Neuron (in vitro differentiated cells): ENCODE data around the gene MYH15.
"Not testable (repeated sequence)": the region's sequence is repeated elsewhere in the genome, so short reads cannot be mapped to it uniquely, and the experiment has no call there.

Source experiments
- H2AFZ ChIP-seq: one replicate; pipeline ENCODE4 v1.6.1; 2013; ENCODE audit warnings: low read depth, mild to moderate bottlenecking, inconsistent platforms, low read length, moderate library complexity
- H3K27me3 ChIP-seq: one replicate; pipeline ENCODE4 v1.6.1; 2013; ENCODE audit warnings: low read length; ENCODE audit not compliant: insufficient read depth
- H3K36me3 ChIP-seq: one replicate; pipeline ENCODE4 v1.6.1; 2013; ENCODE audit warnings: low read length; ENCODE audit not compliant: insufficient read depth
- H3K4me1 ChIP-seq: one replicate; pipeline ENCODE4 v1.6.1; 2013; ENCODE audit warnings: low read length; ENCODE audit not compliant: insufficient read depth
- H3K4me3 ChIP-seq: 2 replicates; pipeline ENCODE4 v1.5.1; 2013; ENCODE audit warnings: mild to moderate bottlenecking, low read length, moderate library complexity
- H3K9me3 ChIP-seq: one replicate; pipeline ENCODE4 v1.6.1; 2013; ENCODE audit warnings: low read length

The MYH15 gene

GRCh38 chr3:108381529-108382140 lies 128.8 kb downstream of the MYH15 start:
- Histone ChIP-seq H3K9me3 (no peaks in the 10 kb centered on the region), H3K4me1 (no peaks in the 10 kb centered on the region), H3K4me3 (no peak overlapping the region), H3K36me3 (no peaks in the 10 kb centered on the region), H3K27me3 (no peaks in the 10 kb centered on the region), H2AFZ (no peak overlapping the region)

GRCh38 chr3:108380128-108380795 lies 130.1 kb downstream of the MYH15 start:
- Histone ChIP-seq H3K9me3 (no peaks in the 10 kb centered on the region), H3K4me1 (no peaks in the 10 kb centered on the region), H3K27me3 (no peaks in the 10 kb centered on the region), H2AFZ (no peak overlapping the region), H3K36me3 (no peaks in the 10 kb centered on the region), H3K4me3 (no peak overlapping the region)

GRCh38 chr3:108378952-108379342 lies 131.4 kb downstream of the MYH15 start:
- not testable (repeated sequence) for H3K9me3 ChIP-seq, H3K27me3 ChIP-seq, H3K4me3 ChIP-seq, H3K36me3 ChIP-seq, H3K4me1 ChIP-seq, H2AFZ ChIP-seq

- H3K4me3 ChIP-seq, result no peak overlapping the region
- no peaks in the 10 kb centered on the region for H3K27me3 ChIP-seq
- no peaks in the 10 kb centered on the region for H3K4me1 ChIP-seq
- no peak overlapping the region for H2AFZ ChIP-seq
- no peaks in the 10 kb centered on the region for H3K36me3 ChIP-seq
- H3K9me3 ChIP-seq, result no peaks in the 10 kb centered on the region
These were observed 132.0 kb downstream of the MYH15 start for GRCh38 chr3:108378153-108378951.

GRCh38 chr3:108377384-108377783 lies 133.0 kb downstream of the MYH15 start:
- H3K36me3 ChIP-seq, result no peaks in the 10 kb centered on the region
- H3K4me1 ChIP-seq, result no peaks in the 10 kb centered on the region
- H2AFZ ChIP-seq, result no peak overlapping the region
- no peak overlapping the region for H3K4me3 ChIP-seq
- no peaks in the 10 kb centered on the region for H3K27me3 ChIP-seq
- no peaks in the 10 kb centered on the region for H3K9me3 ChIP-seq

- Histone ChIP-seq H3K9me3 (no peaks in the 10 kb centered on the region), H2AFZ (no peak overlapping the region), H3K4me3 (no peak overlapping the region), H3K36me3 (no peaks in the 10 kb centered on the region), H3K27me3 (no peaks in the 10 kb centered on the region), H3K4me1 (no peaks in the 10 kb centered on the region)
These were observed 134.4 kb downstream of the MYH15 start for GRCh38 chr3:108376026-108376425.

GRCh38 chr3:108359011-108359410 lies 151.4 kb downstream of the MYH15 start:
- H3K36me3 ChIP-seq, result no peaks in the 10 kb centered on the region
- no peak overlapping the region for H3K4me3 ChIP-seq
- no peaks in the 10 kb centered on the region for H3K9me3 ChIP-seq
- H3K4me1 ChIP-seq, result no peaks in the 10 kb centered on the region
- H2AFZ ChIP-seq, result no peak overlapping the region
- peaks cover 2% of the 10 kb centered on the region for H3K27me3 ChIP-seq

GRCh38 chr3:108357042-108357441 lies 153.4 kb downstream of the MYH15 start:
- H3K36me3 ChIP-seq, result no peaks in the 10 kb centered on the region
- no peaks in the 10 kb centered on the region for H3K9me3 ChIP-seq
- no peak overlapping the region for H3K4me3 ChIP-seq
- peaks cover 2% of the 10 kb centered on the region for H3K27me3 ChIP-seq
- no peak overlapping the region for H2AFZ ChIP-seq
- no peaks in the 10 kb centered on the region for H3K4me1 ChIP-seq

- H3K36me3 ChIP-seq, result no peaks in the 10 kb centered on the region
These were observed 155.8 kb downstream of the MYH15 start for GRCh38 chr3:108354562-108354961.

GRCh38 chr3:108352176-108352575 lies 158.2 kb downstream of the MYH15 start:
- H3K4me3 ChIP-seq, result no peak overlapping the region
- no peak overlapping the region for H2AFZ ChIP-seq
- no peaks in the 10 kb centered on the region for H3K4me1 ChIP-seq
- H3K9me3 ChIP-seq, result no peaks in the 10 kb centered on the region
- H3K36me3 ChIP-seq, result no peaks in the 10 kb centered on the region
- no peaks in the 10 kb centered on the region for H3K27me3 ChIP-seq

More at GRCh38 chr3:108354562-108354961, 155.8 kb downstream of the MYH15 start:
- Histone ChIP-seq H3K27me3 (peaks cover 2% of the 10 kb centered on the region), H3K9me3 (no peaks in the 10 kb centered on the region), H2AFZ (no peak overlapping the region), H3K4me3 (no peak overlapping the region), H3K4me1 (no peaks in the 10 kb centered on the region)

GRCh38 chr3:108346301-108347227 lies 163.8 kb downstream of the MYH15 start:
- H3K27me3 ChIP-seq, result no peaks in the 10 kb centered on the region
- H2AFZ ChIP-seq, result no peak overlapping the region
- no peaks in the 10 kb centered on the region for H3K9me3 ChIP-seq
- peaks cover 18% of the 10 kb centered on the region for H3K4me1 ChIP-seq
- H3K4me3 ChIP-seq, result no peak overlapping the region
- H3K36me3 ChIP-seq, result no peaks in the 10 kb centered on the region

- H3K9me3 ChIP-seq, result no peaks in the 10 kb centered on the region
- no peak overlapping the region for H2AFZ ChIP-seq
- H3K4me1 ChIP-seq, result peaks cover 18% of the 10 kb centered on the region
- H3K4me3 ChIP-seq, result no peak overlapping the region
- no peaks in the 10 kb centered on the region for H3K36me3 ChIP-seq
- no peaks in the 10 kb centered on the region for H3K27me3 ChIP-seq
These were observed 164.7 kb downstream of the MYH15 start for GRCh38 chr3:108345492-108346205.
